GM19397 (cell line): Measurements from ENCODE around the gene TRIM71.
"Not testable (repeated sequence)": the region's sequence is repeated elsewhere in the genome, so short reads cannot be mapped to it uniquely, and the experiment has no call there.

ENCODE experiments used
- ATAC-seq: cut with Tn5 transposase; IDR thresholded peaks from one replicate; pipeline ENCODE4 v1.9.1; 2021; ENCODE audit warnings: mild to moderate bottlenecking, moderate library complexity; ENCODE audit not compliant: unreplicated experiment

The TRIM71 gene

GRCh38 chr3:32817558-32818228 is at the start of gene TRIM71:
Gene TRIM71, plus strand, starts transcription at chr3:32817997. Its CDS starts 84 bp downstream, at chr3:32818081.
- ATAC-seq: no peak

GRCh38 chr3:32778389-32778788 is 39.4 kb upstream of the TRIM71 start:
- no peak for ATAC-seq

- no peak for ATAC-seq
Measured at GRCh38 chr3:32780071-32780734, 37.6 kb upstream of the TRIM71 start.

GRCh38 chr3:32780735-32781210 is 37.0 kb upstream of the TRIM71 start:
- ATAC-seq: peak; percentile 27

GRCh38 chr3:32781211-32781968 is 36.4 kb upstream of the TRIM71 start:
- peak; percentile 97 for ATAC-seq

GRCh38 chr3:32781969-32782270 is 35.9 kb upstream of the TRIM71 start:
- not testable (repeated sequence) for ATAC-seq

- no peak for ATAC-seq
Measured at GRCh38 chr3:32782407-32782806, 35.4 kb upstream of the TRIM71 start.

GRCh38 chr3:32791833-32792232 is 26.0 kb upstream of the TRIM71 start:
- no peak for ATAC-seq

- ATAC-seq: no peak
Measured at GRCh38 chr3:32794487-32795308, 23.1 kb upstream of the TRIM71 start.

GRCh38 chr3:32796384-32796950 is 21.3 kb upstream of the TRIM71 start:
- not testable (repeated sequence) for ATAC-seq

GRCh38 chr3:32797776-32798175 is 20.0 kb upstream of the TRIM71 start:
- no peak for ATAC-seq

- ATAC-seq: not testable (repeated sequence)
Measured at GRCh38 chr3:32801440-32801839, 16.4 kb upstream of the TRIM71 start.

- ATAC-seq: no peak
Measured at GRCh38 chr3:32813180-32813579, 4.6 kb upstream of the TRIM71 start.

- no peak for ATAC-seq
Measured at GRCh38 chr3:32814361-32814760, 3.4 kb upstream of the TRIM71 start.

- ATAC-seq: no peak
Measured at GRCh38 chr3:32815841-32816438, 1.9 kb upstream of the TRIM71 start.

- ATAC-seq: no peak
Measured at GRCh38 chr3:32816439-32817256, 1.1 kb upstream of the TRIM71 start.

- ATAC-seq: no peak
Measured at GRCh38 chr3:32817257-32817557, 590 bp upstream of the TRIM71 start.

GRCh38 chr3:32818229-32818969 is 602 bp downstream of the TRIM71 start:
- no peak for ATAC-seq

- no peak for ATAC-seq
Measured at GRCh38 chr3:32818970-32819511, 1.2 kb downstream of the TRIM71 start.
